SK-N-SH treated with all-trans-retinoic acid at 6 μM for 48 hours (cell line): ENCODE measurements around the gene RTN4RL1.

ENCODE experiments used
- ATAC-seq: fragments of 200-7000 bp; cut with Tn5 transposase; 3 replicates; pipeline ENCODE4 v1.9.1; 2020; ENCODE audit warnings: mild to moderate bottlenecking, moderate library complexity
- ARNTL ChIP-seq: fragments of 450-650 bp; formaldehyde crosslinking; IDR thresholded peaks from 2 replicates; pipeline ENCODE4 v1.5.0; 2020; ENCODE audit warnings: low read depth, mild to moderate bottlenecking, moderate library complexity, borderline replicate concordance
- BACH2 ChIP-seq: fragments of 250-450 bp; sonication (Bioruptor Pico); IDR thresholded peaks from 2 replicates; pipeline ENCODE4 v1.9.0; 2021; ENCODE audit warnings: mild to moderate bottlenecking, borderline replicate concordance
- CSDC2 ChIP-seq: fragments of 250-450 bp; sonication (Bioruptor Pico); IDR thresholded peaks from 2 replicates; pipeline ENCODE4 v1.5.0; 2020; ENCODE audit warnings: mild to moderate bottlenecking, moderate library complexity
- ESRRG ChIP-seq: fragments of 250-450 bp; sonication (Bioruptor Pico); IDR thresholded peaks from 2 replicates; pipeline ENCODE4 v1.6.1; 2021; ENCODE audit warnings: mild to moderate bottlenecking
- GLIS3 ChIP-seq: fragments of 250-450 bp; sonication (Bioruptor Pico); IDR thresholded peaks from 2 replicates; pipeline ENCODE4 v1.5.0; 2020; ENCODE audit warnings: mild to moderate bottlenecking, moderate library complexity
- OSR1 ChIP-seq: fragments of 250-450 bp; sonication (Bioruptor Pico); IDR thresholded peaks from 2 replicates; pipeline ENCODE4 v1.8.0; 2022; ENCODE audit warnings: moderate library complexity, mild to moderate bottlenecking, inconsistent platforms
- PPARA ChIP-seq: fragments of 250-450 bp; sonication (Bioruptor Pico); IDR thresholded peaks from 2 replicates; pipeline ENCODE4 v1.5.0; 2020; ENCODE audit warnings: mild to moderate bottlenecking, borderline replicate concordance
- RARB ChIP-seq: fragments of 250-450 bp; sonication (Bioruptor Pico); IDR thresholded peaks from 2 replicates; pipeline ENCODE4 v1.8.0; 2021; ENCODE audit warnings: mild to moderate bottlenecking, moderate library complexity
- SNAI2 ChIP-seq: fragments of 250-450 bp; sonication (Bioruptor Pico); IDR thresholded peaks from 2 replicates; pipeline ENCODE4 v1.5.0; 2020; ENCODE audit warnings: mild to moderate bottlenecking, moderate library complexity
- TCF4 ChIP-seq: fragments of 250-450 bp; sonication (Bioruptor Pico); IDR thresholded peaks from 2 replicates; pipeline ENCODE4 v1.8.0; 2021; ENCODE audit warnings: mild to moderate bottlenecking, moderate library complexity, borderline replicate concordance
- TOX ChIP-seq: fragments of 250-450 bp; sonication (Bioruptor Pico); IDR thresholded peaks from 2 replicates; pipeline ENCODE4 v1.8.0; 2021; ENCODE audit warnings: mild to moderate bottlenecking, moderate library complexity, borderline replicate concordance
- ZC3H10 ChIP-seq: fragments of 250-450 bp; sonication (Bioruptor Pico); IDR thresholded peaks from 2 replicates; pipeline ENCODE4 v1.5.1; 2021; ENCODE audit warnings: mild to moderate bottlenecking, moderate library complexity
- ZFP3 ChIP-seq: fragments of 250-450 bp; sonication (Bioruptor Pico); IDR thresholded peaks from 2 replicates; pipeline ENCODE4 v1.5.0; 2020; ENCODE audit warnings: mild to moderate bottlenecking, moderate library complexity
- ZFP30 ChIP-seq: fragments of 450-650 bp; formaldehyde crosslinking; IDR thresholded peaks from 2 replicates; pipeline ENCODE4 v1.5.0; 2022; ENCODE audit warnings: mild to moderate bottlenecking, moderate library complexity
- ZNF565 ChIP-seq: fragments of 450-650 bp; formaldehyde crosslinking; conservative IDR thresholded peaks from 2 replicates; pipeline ENCODE4 v1.5.0; 2020; ENCODE audit warnings: low read depth, mild to moderate bottlenecking, moderate library complexity
- ZNF70 ChIP-seq: fragments of 450-650 bp; formaldehyde crosslinking; IDR thresholded peaks from 2 replicates; pipeline ENCODE4 v1.5.0; 2020; ENCODE audit warnings: mild to moderate bottlenecking, moderate library complexity
- ZNF8 ChIP-seq: fragments of 450-650 bp; formaldehyde crosslinking; IDR thresholded peaks from 2 replicates; pipeline ENCODE4 v1.5.0; 2020; ENCODE audit warnings: mild to moderate bottlenecking, moderate library complexity
- TF ChIP-seq, protein P1 (sequence below): fragments of 250-450 bp; sonication (Bioruptor Pico); IDR thresholded peaks from 2 replicates; pipeline ENCODE4 v1.5.1; 2021; ENCODE audit warnings: mild to moderate bottlenecking, moderate library complexity
- TF ChIP-seq, protein P2 (sequence below): fragments of 250-450 bp; sonication (Bioruptor Pico); IDR thresholded peaks from 2 replicates; pipeline ENCODE4 v1.8.0; 2020; ENCODE audit warnings: mild to moderate bottlenecking, moderate library complexity, borderline replicate concordance
- TF ChIP-seq, protein P3 (sequence below): fragments of 250-450 bp; sonication (Bioruptor Pico); IDR thresholded peaks from 2 replicates; pipeline ENCODE4 v1.8.0; 2021; ENCODE audit warnings: low read depth, mild to moderate bottlenecking, moderate library complexity, borderline replicate concordance
- TF ChIP-seq, protein P4 (sequence below): fragments of 250-450 bp; sonication (Bioruptor Pico); IDR thresholded peaks from 2 replicates; pipeline ENCODE4 v1.5.0; 2020; ENCODE audit warnings: mild to moderate bottlenecking, moderate library complexity

RTN4RL1 gene

DNA sequence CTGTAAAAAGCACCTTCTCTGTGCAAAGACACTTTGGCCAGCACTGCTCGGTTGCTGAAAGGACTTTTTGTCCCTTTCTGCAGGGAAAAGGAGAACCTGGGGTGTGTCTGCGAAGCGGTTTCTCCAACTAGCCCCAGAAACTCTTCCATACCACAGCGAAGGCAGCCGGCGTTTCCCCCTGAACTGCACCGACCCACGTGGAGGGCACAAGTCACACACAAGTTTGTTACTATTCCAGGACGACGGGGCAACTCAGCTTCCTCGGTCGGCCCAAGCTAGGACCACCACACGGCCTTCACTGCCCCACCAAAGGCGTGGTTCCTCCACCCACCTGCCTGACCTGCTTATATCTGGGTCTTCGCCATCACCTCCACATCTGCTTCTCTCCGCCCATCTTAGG is 1.9 kb downstream of the RTN4RL1 start:
- ATAC-seq, result no peak
- no peak for TF ChIP-seq ZNF565 (CRISPR knock-in tag)
- TF ChIP-seq, protein P1, sequence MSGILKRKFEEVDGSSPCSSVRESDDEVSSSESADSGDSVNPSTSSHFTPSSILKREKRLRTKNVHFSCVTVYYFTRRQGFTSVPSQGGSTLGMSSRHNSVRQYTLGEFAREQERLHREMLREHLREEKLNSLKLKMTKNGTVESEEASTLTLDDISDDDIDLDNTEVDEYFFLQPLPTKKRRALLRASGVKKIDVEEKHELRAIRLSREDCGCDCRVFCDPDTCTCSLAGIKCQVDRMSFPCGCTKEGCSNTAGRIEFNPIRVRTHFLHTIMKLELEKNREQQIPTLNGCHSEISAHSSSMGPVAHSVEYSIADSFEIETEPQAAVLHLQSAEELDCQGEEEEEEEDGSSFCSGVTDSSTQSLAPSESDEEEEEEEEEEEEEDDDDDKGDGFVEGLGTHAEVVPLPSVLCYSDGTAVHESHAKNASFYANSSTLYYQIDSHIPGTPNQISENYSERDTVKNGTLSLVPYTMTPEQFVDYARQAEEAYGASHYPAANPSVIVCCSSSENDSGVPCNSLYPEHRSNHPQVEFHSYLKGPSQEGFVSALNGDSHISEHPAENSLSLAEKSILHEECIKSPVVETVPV (CRISPR knock-in tag), result no peak
- no peak for TF ChIP-seq GLIS3 (CRISPR knock-in tag)
- no peak for TF ChIP-seq ZFP3 (CRISPR knock-in tag)
- TF ChIP-seq, protein P2, sequence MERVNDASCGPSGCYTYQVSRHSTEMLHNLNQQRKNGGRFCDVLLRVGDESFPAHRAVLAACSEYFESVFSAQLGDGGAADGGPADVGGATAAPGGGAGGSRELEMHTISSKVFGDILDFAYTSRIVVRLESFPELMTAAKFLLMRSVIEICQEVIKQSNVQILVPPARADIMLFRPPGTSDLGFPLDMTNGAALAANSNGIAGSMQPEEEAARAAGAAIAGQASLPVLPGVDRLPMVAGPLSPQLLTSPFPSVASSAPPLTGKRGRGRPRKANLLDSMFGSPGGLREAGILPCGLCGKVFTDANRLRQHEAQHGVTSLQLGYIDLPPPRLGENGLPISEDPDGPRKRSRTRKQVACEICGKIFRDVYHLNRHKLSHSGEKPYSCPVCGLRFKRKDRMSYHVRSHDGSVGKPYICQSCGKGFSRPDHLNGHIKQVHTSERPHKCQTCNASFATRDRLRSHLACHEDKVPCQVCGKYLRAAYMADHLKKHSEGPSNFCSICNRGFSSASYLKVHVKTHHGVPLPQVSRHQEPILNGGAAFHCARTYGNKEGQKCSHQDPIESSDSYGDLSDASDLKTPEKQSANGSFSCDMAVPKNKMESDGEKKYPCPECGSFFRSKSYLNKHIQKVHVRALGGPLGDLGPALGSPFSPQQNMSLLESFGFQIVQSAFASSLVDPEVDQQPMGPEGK, result no peak
- TF ChIP-seq ARNTL (CRISPR knock-in tag), result no peak
- TF ChIP-seq PPARA (CRISPR knock-in tag), result no peak
- TF ChIP-seq CSDC2 (CRISPR knock-in tag), result no peak
- TF ChIP-seq ZNF8 (CRISPR knock-in tag), result no peak
- TF ChIP-seq ZC3H10 (CRISPR knock-in tag), result no peak
- no peak for TF ChIP-seq RARB (CRISPR knock-in tag)
- TF ChIP-seq ESRRG, result no peak
- TF ChIP-seq SNAI2 (CRISPR knock-in tag), result no peak
- TF ChIP-seq, protein P3, sequence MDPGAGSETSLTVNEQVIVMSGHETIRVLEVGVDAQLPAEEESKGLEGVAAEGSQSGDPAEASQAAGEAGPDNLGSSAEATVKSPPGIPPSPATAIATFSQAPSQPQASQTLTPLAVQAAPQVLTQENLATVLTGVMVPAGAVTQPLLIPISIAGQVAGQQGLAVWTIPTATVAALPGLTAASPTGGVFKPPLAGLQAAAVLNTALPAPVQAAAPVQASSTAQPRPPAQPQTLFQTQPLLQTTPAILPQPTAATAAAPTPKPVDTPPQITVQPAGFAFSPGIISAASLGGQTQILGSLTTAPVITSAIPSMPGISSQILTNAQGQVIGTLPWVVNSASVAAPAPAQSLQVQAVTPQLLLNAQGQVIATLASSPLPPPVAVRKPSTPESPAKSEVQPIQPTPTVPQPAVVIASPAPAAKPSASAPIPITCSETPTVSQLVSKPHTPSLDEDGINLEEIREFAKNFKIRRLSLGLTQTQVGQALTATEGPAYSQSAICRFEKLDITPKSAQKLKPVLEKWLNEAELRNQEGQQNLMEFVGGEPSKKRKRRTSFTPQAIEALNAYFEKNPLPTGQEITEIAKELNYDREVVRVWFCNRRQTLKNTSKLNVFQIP, result no peak
- no peak for TF ChIP-seq TOX
- TF ChIP-seq, all 23 proteins: peak for 0

DNA sequence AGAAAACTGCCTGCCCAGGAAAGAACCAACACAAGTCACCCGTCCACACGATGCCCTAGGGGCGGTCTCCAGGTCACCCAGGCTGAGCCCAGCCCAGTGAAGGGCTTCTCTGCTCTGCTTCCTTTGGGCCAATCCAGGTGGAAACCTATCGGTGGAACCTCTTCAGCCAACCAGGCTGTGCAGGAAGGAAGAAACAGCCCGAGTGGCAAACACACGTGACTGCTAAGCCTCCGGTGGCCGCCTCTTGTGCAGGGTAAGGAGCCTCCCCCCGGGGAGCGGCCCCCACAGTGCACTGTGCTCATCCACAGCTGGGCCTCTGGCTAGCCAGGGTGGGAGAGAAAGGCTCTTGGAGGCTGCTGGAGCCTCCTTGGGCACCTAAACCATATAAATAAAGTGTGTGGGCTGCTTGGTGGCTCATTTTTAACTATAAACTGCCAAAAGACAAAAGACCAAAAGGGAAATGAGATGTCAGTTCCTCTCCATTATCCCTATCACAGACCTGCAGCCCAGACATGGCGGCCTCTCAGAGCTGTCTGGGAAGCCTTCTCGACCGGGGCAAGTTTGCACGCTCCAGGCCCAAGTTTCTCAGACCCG is 2.4 kb downstream of the RTN4RL1 start:
- no peak for ATAC-seq
- TF ChIP-seq ARNTL (CRISPR knock-in tag) (no peak), ESRRG (no peak), OSR1 (CRISPR knock-in tag) (no peak), ZNF70 (no peak), TOX (no peak), RARB (CRISPR knock-in tag) (no peak), SNAI2 (CRISPR knock-in tag) (no peak), PPARA (CRISPR knock-in tag) (no peak), CSDC2 (CRISPR knock-in tag) (no peak), TCF4 (no peak)
- TF ChIP-seq, protein P3, result no peak

DNA sequence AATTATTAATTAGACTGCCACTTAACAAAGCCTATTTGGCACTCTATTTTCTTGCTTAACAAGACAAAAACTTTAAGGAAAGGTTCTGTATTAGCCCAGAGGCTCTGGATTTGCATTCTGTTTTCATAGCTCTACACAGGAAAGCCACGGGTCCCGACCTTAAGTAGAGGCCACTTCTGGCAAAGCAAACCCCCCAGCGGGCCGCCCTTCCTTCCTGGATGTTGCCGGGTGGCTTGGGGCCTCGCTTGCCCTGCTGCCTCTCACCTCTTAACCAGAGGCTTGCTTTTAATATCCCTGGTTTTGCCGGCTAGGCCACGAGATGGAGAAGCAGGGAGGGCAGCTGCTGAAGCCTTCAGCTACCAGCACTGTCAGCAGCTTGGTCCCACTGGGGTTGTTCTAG is 4.4 kb downstream of the RTN4RL1 start:
- TF ChIP-seq RARB (CRISPR knock-in tag) (no peak), ZFP3 (CRISPR knock-in tag) (no peak), TOX (no peak), PPARA (CRISPR knock-in tag) (no peak), ZC3H10 (CRISPR knock-in tag) (no peak), ESRRG (no peak), OSR1 (CRISPR knock-in tag) (no peak)
- TF ChIP-seq, all 23 proteins: peak for 0

DNA sequence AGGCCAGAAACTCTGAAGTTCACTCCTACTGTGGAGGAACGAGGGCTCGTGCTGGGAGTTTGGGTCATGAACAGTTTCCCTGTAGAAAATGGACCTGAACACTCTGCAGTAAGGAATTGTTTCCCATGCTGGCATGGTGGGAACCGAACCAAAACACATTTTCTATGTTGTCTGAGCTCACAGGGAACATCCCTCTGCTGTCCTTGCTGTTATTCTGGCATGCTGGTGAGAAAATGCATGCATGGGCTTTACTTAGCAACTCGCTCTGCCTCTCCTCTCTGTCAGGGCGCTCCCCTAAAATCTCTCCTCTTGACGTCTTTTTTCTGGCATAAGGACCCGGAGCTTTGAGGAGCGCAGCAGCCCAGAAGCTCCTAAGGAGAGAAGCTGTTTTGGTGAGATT is 5.4 kb downstream of the RTN4RL1 start:
- no peak for ATAC-seq
- TF ChIP-seq ZNF565 (CRISPR knock-in tag) (no peak), ARNTL (CRISPR knock-in tag) (no peak), PPARA (CRISPR knock-in tag) (no peak), ZFP30 (CRISPR knock-in tag) (no peak), RARB (CRISPR knock-in tag) (no peak), CSDC2 (CRISPR knock-in tag) (no peak), ZNF70 (no peak), OSR1 (CRISPR knock-in tag) (no peak), BACH2 (CRISPR knock-in tag) (no peak), TCF4 (no peak), GLIS3 (CRISPR knock-in tag) (no peak)
- TF ChIP-seq, protein P4, sequence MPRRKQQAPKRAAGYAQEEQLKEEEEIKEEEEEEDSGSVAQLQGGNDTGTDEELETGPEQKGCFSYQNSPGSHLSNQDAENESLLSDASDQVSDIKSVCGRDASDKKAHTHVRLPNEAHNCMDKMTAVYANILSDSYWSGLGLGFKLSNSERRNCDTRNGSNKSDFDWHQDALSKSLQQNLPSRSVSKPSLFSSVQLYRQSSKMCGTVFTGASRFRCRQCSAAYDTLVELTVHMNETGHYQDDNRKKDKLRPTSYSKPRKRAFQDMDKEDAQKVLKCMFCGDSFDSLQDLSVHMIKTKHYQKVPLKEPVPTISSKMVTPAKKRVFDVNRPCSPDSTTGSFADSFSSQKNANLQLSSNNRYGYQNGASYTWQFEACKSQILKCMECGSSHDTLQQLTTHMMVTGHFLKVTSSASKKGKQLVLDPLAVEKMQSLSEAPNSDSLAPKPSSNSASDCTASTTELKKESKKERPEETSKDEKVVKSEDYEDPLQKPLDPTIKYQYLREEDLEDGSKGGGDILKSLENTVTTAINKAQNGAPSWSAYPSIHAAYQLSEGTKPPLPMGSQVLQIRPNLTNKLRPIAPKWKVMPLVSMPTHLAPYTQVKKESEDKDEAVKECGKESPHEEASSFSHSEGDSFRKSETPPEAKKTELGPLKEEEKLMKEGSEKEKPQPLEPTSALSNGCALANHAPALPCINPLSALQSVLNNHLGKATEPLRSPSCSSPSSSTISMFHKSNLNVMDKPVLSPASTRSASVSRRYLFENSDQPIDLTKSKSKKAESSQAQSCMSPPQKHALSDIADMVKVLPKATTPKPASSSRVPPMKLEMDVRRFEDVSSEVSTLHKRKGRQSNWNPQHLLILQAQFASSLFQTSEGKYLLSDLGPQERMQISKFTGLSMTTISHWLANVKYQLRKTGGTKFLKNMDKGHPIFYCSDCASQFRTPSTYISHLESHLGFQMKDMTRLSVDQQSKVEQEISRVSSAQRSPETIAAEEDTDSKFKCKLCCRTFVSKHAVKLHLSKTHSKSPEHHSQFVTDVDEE, result no peak
- TF ChIP-seq, protein P3, result no peak
- TF ChIP-seq, protein P2, result no peak

More for the DNA sequence above, 4.4 kb downstream of the RTN4RL1 start:
- ATAC-seq, result no peak
